Measurements from ENCODE around the gene CBX2.
"Not testable (repeated sequence)": the region's sequence is repeated elsewhere in the genome, so short reads cannot be mapped to it uniquely, and the experiment has no call there.

CBX2 gene

GRCh38 chr17:79743614-79744013, 34.3 kb upstream of the CBX2 start:
- DNase-seq: no peak

- no peak for DNase-seq
These were observed 32.3 kb upstream of the CBX2 start for GRCh38 chr17:79745641-79746105.

DNA sequence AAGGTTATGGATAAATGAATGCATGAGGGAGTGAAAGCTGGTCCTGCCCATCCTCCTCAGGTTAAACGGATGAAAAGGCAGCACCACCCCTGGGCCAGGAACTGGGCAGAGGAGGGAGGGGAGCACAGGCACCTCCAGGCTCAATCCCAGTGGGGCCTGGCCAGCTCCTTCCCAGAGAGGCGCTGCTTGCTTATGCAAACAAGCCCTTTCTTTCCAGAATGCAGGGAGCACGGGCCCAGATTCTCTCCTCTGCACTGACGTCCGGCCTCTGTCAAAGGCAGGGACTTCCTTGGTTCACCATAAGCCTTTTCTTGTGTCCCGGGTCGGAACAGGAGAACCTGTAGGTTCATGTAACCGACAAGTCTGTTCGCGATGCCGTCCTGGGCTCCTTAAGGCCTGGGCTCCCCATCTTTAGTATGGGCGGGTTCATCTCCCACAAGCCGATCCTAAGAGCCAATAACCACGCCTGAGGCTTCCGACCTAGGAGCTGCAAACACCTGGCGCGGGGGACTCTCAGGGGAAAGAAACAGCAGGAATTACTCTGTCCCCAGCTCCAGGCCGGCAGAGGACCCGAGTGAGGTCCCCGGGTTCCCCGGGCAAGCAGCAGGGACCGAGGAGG, 30.9 kb upstream of the CBX2 start:
- no peak for DNase-seq

- DNase-seq: no peak
These were observed 30.2 kb upstream of the CBX2 start for GRCh38 chr17:79747508-79748294.

GRCh38 chr17:79748295-79749099, 29.5 kb upstream of the CBX2 start:
- no peak for DNase-seq

DNA sequence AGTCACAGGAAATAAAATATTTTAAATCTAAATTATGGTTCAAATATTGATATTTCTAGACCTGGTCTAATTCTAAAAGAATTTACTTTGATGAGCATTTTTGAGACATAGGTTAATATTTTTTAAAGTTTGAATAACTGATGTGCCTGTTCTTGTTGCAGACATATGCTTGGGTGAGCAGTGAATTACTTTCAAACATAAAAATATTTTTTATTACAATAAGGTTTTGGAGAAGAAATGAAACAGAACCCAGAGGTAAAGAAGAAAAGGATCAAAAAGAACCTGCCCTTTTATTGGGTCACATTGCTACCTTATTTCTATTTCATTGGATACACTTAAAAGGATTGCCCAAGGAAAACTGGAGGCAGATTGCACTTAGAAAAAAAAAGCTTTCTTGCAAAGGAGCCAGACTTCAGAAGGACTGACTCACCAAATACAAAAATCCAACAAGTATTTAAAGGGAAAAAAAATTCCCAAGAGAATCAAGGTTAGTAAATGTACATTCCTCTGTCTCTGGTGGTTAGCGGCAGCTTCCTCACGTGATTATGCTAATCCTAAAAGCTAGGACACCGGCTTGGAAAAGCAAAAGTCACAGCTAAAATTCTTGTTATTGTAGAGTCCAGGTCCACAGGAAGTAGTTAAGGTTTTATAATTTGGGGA, 28.7 kb upstream of the CBX2 start:
- peak in 1 of 2 experiments; percentile 6 for DNase-seq

- no peak for DNase-seq
These were observed 28.0 kb upstream of the CBX2 start for GRCh38 chr17:79749958-79750357.

- DNase-seq: no peak
These were observed 27.1 kb upstream of the CBX2 start for GRCh38 chr17:79750650-79751545.

DNA sequence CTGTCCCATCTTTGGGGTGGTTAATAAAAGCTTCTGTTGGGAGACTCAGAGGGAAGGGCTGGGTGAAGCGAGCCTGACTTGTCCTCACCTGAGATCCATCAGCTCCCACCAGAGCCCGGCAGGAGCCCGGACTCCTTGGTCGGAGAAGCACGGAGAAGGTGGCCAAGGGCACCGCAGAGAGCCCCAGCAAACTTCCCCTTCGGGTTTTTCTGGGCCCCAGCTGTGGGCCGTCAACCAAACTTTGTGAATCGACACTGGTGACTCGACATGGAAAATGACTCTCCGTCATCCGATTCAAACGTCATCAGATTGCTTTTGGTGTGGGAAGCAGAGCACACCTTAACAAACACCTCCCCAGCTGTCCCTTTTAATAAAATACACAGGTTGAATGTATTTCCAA, 25.8 kb upstream of the CBX2 start:
- DNase-seq: no peak

DNA sequence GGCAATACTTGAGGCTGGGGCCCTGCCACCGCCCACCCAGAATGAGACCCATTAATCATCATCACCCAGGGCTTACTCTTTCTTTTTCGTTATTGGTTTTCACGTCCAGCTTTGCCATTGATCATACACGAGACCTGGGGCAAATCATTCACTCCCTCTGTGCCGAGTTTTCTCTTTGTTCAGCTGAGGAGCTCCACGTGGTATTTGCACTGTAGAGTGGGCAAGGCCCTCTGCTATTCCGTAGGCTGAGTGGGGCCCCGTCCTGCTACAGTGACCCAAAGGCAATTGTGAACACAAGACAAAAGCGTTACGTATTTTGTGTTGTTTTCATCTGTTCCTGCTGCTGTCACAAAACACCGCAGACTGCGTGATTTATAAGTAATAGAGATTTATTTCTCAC, 23.6 kb upstream of the CBX2 start:
- DNase-seq: no peak

DNA sequence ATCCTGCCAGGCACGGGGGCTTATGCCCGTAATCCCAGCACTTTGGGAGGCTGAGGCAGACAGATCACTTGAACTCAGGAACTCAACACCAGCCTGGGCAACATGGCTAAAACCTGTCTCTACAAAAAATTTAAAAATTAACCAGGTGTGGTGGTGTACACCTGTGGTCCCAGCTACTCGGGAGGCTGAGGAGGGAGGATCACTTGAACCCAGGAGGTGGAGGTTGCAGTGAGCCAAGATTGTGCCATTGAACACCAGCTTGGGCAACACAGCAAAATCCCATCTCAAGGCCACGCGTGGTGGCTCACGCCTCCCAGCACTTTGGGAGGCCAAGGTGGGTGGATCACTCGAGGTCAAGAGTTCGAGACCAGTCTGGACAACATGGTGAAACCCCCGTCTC, 23.0 kb upstream of the CBX2 start:
- not testable (repeated sequence) for DNase-seq

- DNase-seq: no peak
These were observed 22.4 kb upstream of the CBX2 start for GRCh38 chr17:79755591-79755990.

- no peak for DNase-seq
These were observed 20.7 kb upstream of the CBX2 start for GRCh38 chr17:79757140-79757745.

DNA sequence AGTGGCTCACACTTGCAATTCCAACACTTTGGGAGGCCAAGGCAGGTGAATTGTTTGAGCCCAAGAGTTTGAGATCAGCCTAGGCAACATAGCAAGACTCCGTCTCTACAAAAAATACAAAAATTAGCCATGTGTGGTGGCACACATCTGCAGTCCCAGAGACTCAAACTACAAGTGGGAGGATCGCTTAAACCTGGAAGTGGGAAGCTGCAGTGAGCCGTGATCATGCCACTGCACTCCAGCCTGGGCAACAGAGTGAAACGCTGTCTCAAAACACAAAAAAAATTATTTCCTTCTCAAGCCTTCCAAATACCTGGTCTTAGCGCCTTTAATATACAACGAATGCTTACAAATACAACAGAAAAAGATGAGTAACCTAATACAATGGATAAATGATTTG, 19.7 kb upstream of the CBX2 start:
- DNase-seq: no peak

- DNase-seq: no peak
These were observed 17.6 kb upstream of the CBX2 start for GRCh38 chr17:79760197-79760906.

DNA sequence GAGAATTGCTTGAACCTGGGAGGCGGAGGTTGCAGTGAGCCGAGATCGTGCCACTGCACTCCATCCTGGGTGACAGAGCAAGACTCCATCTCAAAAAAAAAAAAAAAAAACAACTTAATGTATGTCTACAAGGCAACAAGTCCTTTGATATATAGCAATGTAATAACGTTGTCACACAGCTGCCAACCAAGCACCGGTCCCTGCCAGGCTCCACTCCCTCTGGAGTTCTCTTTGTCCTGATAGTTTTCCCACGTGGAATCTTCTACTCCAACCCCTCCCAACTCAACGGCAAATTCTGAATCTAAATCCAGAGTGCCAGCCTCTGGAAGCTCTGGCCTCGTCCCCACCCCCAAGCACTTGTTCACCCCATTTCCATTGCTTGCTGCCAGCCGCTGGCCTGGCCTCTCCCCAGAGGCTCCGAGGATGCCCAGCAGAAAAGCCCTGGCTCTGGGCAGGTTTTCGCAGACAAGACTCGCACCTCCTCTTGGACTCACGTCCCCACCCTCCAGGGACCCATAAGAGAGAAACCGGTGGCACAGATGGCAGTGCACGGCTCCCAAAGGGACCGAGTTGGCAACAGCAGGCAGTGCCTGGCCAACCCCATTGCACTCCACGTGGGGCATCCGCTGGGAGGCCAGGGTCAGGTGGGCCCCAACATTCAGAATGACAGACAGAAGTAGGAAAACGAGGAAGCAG, 15.9 kb upstream of the CBX2 start:
- DNase-seq: no peak

GRCh38 chr17:79765708-79766107, 12.2 kb upstream of the CBX2 start:
- no peak for DNase-seq

- DNase-seq: no peak
These were observed 8.1 kb upstream of the CBX2 start for GRCh38 chr17:79769570-79770506.

GRCh38 chr17:79771276-79771675, 6.7 kb upstream of the CBX2 start:
- DNase-seq: no peak
